LNCAP (cell line): Measurements from ENCODE around the gene SDF2.

Experiments used
- TF ChIP-seq, protein P1 (sequence below): fragments of 450-650 bp; IDR thresholded peaks from 2 replicates; pipeline ENCODE4 v1.5.1; 2017; ENCODE audit warnings: mild to moderate bottlenecking

Gene SDF2

DNA sequence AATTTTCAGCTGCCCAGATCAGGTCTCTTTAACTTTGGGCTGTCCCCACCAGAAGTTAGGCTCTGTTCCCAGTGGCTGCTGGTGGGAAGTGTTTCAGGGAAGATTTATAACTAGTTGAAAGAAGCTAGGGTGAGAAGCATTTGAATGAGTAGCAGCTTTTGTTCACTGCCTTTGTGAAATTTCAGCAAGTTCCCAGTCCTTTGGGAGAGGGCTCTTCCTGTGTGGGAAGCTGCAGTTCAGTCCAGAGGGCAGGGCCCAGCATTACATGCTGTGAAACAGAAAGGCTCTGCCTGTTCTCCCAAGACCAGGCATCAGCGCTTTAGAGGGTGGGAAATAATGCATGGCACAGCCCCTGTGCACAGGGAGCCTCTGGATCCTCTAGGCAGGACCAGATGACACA, 32.2 kb upstream of the SDF2 start:
- TF ChIP-seq, protein P1, sequence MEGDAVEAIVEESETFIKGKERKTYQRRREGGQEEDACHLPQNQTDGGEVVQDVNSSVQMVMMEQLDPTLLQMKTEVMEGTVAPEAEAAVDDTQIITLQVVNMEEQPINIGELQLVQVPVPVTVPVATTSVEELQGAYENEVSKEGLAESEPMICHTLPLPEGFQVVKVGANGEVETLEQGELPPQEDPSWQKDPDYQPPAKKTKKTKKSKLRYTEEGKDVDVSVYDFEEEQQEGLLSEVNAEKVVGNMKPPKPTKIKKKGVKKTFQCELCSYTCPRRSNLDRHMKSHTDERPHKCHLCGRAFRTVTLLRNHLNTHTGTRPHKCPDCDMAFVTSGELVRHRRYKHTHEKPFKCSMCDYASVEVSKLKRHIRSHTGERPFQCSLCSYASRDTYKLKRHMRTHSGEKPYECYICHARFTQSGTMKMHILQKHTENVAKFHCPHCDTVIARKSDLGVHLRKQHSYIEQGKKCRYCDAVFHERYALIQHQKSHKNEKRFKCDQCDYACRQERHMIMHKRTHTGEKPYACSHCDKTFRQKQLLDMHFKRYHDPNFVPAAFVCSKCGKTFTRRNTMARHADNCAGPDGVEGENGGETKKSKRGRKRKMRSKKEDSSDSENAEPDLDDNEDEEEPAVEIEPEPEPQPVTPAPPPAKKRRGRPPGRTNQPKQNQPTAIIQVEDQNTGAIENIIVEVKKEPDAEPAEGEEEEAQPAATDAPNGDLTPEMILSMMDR: no peak

GRCh38 chr17:28689011-28689410, 27.3 kb upstream of the SDF2 start:
- TF ChIP-seq, protein P1: no peak

GRCh38 chr17:28688481-28688880, 26.8 kb upstream of the SDF2 start:
- TF ChIP-seq, protein P1: no peak

- TF ChIP-seq, protein P1: no peak
Observed at GRCh38 chr17:28686296-28686695, 24.6 kb upstream of the SDF2 start.

- TF ChIP-seq, protein P1: no peak
Observed at GRCh38 chr17:28685366-28685765, 23.7 kb upstream of the SDF2 start.

- TF ChIP-seq, protein P1: peak; percentile 44
Observed at GRCh38 chr17:28684963-28685362, 23.3 kb upstream of the SDF2 start.

- TF ChIP-seq, protein P1: no peak
Observed at GRCh38 chr17:28682655-28683054, 20.9 kb upstream of the SDF2 start.

GRCh38 chr17:28675980-28676379, 14.3 kb upstream of the SDF2 start:
- TF ChIP-seq, protein P1: peak; percentile 89
